Ovary (tissue), 3 donors: ENCODE results near the gene ABCA6.

Source experiments
- EP300 ChIP-seq: sonication (generic); formaldehyde crosslinking; IDR thresholded peaks from one replicate; pipeline ENCODE4 v1.6.1; 2017; ENCODE audit warnings: antibody characterized with exemption
- POLR2A ChIP-seq: fragments of 450-650 bp; IDR thresholded peaks from one replicate; pipeline ENCODE4 v1.6.1; 2017; ENCODE audit warnings: antibody characterized with exemption, mild to moderate bottlenecking, moderate library complexity
- TF ChIP-seq, protein P1 (sequence below), 3 donors: fragments of 450-650 bp in 2 of 3; fragments of 200-600 bp in 1 of 3; IDR thresholded peaks; one replicate each; pipeline versions ENCODE4 v1.5.1 to v1.8.0; 2016 to 2022; ENCODE audit warnings: antibody characterized with exemption in 3 of 3, mild to moderate bottlenecking in 1 of 3
- donor health status: DM: no; HTN: no; CAD: no.

DNA sequence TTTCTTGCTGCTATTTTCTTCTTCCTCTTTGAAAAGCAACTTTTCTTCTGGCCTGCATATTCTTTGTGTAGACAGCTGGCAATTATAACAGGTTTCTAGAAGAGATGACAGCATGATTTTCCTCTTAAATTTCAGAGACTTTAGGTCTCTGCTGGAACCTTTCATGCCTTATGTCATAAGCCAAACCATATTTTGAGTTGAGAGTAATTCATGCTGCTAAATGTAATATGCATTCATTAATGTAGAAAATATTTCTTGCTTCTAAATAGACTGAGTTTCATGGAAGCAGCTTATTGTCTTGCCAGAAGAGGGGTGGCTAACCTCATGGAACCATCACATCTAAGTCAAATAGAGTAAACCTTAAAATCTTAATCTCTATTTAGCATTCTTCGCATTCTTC lies 55.1 kb downstream of the ABCA6 start:
- TF ChIP-seq EP300 = no peak
- TF ChIP-seq, protein P1, sequence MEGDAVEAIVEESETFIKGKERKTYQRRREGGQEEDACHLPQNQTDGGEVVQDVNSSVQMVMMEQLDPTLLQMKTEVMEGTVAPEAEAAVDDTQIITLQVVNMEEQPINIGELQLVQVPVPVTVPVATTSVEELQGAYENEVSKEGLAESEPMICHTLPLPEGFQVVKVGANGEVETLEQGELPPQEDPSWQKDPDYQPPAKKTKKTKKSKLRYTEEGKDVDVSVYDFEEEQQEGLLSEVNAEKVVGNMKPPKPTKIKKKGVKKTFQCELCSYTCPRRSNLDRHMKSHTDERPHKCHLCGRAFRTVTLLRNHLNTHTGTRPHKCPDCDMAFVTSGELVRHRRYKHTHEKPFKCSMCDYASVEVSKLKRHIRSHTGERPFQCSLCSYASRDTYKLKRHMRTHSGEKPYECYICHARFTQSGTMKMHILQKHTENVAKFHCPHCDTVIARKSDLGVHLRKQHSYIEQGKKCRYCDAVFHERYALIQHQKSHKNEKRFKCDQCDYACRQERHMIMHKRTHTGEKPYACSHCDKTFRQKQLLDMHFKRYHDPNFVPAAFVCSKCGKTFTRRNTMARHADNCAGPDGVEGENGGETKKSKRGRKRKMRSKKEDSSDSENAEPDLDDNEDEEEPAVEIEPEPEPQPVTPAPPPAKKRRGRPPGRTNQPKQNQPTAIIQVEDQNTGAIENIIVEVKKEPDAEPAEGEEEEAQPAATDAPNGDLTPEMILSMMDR (IDR thresholded peaks at IDR 0.05) = no peak
- no peak for TF ChIP-seq POLR2A
